GM19397 (cell line): ENCODE data around the gene ADSS1.

Experiments used
- ATAC-seq: cut with Tn5 transposase; IDR thresholded peaks from one replicate; pipeline ENCODE4 v1.9.1; 2021; ENCODE audit warnings: mild to moderate bottlenecking, moderate library complexity; ENCODE audit not compliant: unreplicated experiment

Gene ADSS1

GRCh38 chr14:104778694-104779331 is 54.8 kb downstream of the ADSS1 start:
- ATAC-seq = no peak

GRCh38 chr14:104779776-104780512 is 55.9 kb downstream of the ADSS1 start:
- no peak for ATAC-seq

DNA sequence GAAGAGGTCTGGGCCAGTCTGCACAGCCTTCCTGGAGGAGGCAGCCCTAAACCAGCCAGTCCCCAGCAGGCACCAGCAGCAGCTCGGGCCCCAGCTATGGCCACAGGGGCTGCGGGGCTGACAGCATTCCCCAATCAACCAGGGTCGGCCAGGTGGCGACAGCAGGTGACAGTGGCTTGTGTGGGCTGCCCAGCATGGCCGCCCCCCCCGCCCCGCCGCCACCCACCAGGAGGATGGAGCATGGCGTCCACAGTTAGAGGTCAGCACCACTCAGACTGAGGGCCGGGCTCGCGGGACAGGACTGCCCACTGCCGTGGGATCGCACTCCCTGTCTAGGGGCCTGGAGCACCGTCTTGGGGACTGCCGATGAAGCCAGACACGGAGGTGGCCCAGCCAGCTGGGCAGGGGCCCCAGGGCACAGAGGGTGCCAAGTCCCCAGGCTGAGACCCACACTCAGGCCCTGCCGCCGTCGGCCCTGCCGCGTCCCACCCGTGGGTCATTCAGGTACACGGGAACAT is 56.5 kb downstream of the ADSS1 start:
- ATAC-seq = no peak

DNA sequence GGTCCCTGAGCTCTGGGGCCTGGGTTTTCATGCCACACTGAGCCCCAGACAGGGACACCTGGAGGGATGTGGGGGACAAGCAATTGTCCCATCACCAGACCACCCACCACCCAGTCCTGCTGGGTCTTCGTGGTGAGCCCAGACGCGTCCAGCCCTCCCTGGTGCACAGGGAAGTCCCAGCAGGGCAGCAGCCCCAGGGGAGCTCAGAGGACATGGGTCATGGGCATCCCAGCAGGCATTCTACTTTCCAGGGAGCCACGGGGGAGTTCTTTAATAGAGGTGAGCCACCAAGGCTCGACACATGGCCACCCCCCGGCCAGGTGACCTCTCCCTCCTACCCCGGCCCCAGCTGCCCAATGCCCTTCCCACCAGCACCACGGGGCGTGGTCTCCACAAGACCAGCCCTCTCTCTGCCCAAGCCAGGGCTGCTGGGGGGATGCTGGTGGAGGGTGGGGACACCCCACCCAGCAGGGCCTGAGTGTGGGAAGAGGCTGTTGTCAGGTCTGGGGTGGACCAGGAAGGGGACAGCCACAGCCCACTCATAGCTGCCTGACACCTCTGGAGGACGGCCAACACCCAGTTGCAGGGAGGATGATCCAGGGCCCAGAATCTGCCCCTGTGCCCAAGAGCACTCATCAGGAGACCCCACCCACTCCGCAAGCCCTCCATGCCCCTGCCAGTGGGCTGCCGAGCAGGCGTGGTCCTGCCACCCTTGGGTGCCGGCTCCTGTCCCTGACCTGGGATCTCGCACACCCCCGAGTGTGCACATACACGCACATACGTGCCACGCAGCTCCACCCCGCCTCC is 57.4 kb downstream of the ADSS1 start:
- no peak for ATAC-seq

- no peak for ATAC-seq
Measured at GRCh38 chr14:104782086-104782807, 58.2 kb downstream of the ADSS1 start.

DNA sequence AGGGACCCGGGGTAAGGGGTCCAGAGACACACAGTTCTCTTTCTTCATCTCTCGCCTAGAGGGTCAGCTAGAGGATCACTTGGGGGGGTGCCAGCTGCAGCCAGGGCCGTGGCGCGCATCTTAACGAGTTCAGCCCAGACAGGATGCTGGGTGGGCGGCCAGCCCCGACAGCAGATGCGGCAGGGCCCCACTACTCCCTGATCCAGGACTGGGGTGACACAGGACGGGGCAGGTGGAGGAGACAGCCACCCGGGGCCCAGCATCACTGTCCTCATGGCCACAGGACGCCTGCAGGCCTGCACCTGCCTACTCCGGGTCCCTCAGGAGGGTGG is 58.7 kb downstream of the ADSS1 start:
- ATAC-seq = no peak

GRCh38 chr14:104783484-104784217 is 59.6 kb downstream of the ADSS1 start:
- ATAC-seq = no peak

DNA sequence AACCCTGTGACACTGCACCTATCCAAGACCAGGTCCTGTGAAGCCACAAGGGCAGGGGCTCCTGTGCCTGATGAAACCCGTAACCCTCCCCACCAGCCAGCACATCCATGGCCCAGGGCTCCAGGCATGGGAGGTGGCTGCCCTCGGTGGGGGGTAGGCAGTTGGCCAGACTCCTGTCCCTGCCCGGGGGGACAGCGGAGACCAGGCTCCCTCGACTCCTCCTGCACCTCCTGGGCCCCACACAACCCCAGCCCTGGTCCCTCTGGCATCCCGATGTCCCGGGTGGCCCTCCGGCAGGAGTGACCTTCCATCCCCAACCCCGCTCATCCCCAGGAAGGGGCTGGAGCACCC is 60.2 kb downstream of the ADSS1 start:
- no peak for ATAC-seq

GRCh38 chr14:104784846-104785707 is 61.0 kb downstream of the ADSS1 start:
- no peak for ATAC-seq

DNA sequence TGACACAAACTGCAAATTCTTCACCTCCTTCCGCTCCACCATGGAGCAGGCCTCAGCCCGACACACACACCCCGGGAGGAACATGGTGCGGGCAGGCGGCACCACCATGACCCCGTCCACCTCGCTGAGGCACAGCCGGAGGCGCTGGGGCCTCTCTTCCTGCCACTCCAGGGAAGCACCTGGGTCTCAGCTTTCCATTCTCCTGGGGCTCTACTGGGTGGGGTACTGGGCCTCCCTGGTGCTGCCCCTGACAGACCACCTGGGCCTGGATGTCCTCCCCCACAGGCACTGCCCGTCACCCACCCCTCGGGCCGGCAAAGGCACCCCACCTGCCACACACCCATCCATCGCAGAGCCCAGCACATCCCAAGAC is 61.7 kb downstream of the ADSS1 start:
- no peak for ATAC-seq

- no peak for ATAC-seq
Measured at GRCh38 chr14:104786091-104786586, 62.1 kb downstream of the ADSS1 start.

GRCh38 chr14:104786726-104787675 is 63.0 kb downstream of the ADSS1 start:
- no peak for ATAC-seq

DNA sequence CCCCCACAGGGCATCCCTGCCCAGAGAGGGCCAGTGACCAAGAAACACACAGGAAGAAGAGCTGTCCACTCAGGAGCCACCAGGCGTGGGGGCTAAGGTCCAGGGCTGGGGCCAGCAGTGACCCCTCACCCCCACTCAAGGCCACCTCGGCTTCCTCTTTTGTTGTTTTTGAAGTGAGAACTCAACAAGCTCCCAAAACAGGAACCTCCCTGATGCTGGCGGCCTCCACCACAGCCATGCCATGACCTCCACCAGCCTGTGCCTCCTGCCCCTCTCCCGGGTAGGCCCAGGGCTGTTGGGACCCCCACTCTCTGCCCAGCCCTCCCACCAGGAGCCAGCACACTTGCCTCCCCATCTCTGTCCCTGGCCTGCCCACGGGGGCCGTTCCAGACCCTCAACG is 63.7 kb downstream of the ADSS1 start:
- no peak for ATAC-seq

DNA sequence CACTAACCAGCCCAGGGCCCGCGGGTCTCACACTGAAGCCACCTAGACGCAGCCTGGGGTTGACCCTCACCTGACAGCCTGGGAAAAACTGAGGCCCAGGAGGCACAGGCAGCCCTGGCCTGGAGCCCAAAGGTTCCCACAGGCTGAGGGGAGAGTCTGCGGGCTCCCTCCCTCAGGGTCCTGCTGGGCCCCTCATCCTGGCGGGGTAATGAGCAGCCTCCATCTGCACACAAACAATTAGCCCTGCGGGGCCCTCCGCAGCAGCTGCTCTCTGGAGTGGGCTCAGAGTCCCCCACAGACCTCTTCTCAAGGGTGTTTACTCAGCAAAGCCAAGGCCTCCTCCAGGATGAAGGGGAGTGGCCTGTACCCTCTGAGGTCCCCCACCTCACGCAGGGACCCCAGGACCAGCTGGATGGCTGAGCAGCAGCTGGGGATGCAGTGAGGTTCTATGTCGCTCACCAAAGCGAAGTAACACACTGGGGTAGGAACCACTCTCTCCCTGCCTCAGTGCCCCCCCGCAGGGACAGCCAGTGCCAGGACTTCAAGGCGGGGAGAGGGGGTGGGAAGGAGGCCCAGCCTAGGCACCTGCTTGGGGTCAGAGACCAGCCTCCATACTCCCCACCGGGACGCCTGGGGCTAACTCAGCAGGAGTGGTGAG is 64.3 kb downstream of the ADSS1 start:
- no peak for ATAC-seq

- no peak for ATAC-seq
Measured at GRCh38 chr14:104788873-104789663, 65.0 kb downstream of the ADSS1 start.

- ATAC-seq = no peak
Measured at GRCh38 chr14:104789752-104790743, 66.0 kb downstream of the ADSS1 start.
